ENCODE data around the gene MIGA2.
A peak's percentile ranks its signal among the peaks of the same experiment; 100 is the strongest.

Gene MIGA2

DNA sequence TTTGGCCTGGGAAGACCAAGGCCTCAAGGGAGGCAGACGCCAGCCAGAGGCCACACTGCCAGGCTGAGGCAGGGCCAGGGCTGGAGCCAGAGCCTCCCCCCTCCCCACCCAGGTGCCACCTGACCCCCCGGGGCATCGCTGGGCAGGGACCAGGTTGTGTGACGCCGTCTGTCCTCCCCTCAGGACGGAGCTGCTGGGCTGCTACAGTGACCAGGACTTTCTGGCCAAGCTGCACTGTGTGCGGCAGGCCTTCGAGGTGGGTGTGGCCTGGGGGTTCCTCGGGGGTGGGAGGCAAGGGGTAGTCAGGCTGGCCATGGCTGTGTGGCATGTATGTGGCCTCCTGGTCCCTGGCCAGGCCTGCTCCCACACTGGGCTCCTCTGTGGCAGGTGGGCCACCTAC lies 26.6 kb downstream of the MIGA2 start:
- 76 to 94% methylated on average over 4 to 9 of the region's 9 CpGs for WGBS, 2 experiments (ENCODE audit: insufficient coverage in 2 of 2)
- H3K4me3 ChIP-seq (ENCODE audit: extremely low read depth, insufficient read depth, low read length, poor library complexity, severe bottlenecking): no peak overlapping the region
- H3K36me3 ChIP-seq (ENCODE audit: control insufficient read depth, insufficient read depth, low read length): peaks cover 60% of the 10 kb centered on the region
- H3K9me3 ChIP-seq (ENCODE audit: control insufficient read depth, low read length): no peaks in the 10 kb centered on the region
- H3K4me1 ChIP-seq (ENCODE audit: control insufficient read depth, insufficient read depth, low read length, poor library complexity, severe bottlenecking): no peaks in the 10 kb centered on the region
- H3K27ac ChIP-seq (ENCODE audit: low read depth, low read length, severe bottlenecking): no peak overlapping the region

DNA sequence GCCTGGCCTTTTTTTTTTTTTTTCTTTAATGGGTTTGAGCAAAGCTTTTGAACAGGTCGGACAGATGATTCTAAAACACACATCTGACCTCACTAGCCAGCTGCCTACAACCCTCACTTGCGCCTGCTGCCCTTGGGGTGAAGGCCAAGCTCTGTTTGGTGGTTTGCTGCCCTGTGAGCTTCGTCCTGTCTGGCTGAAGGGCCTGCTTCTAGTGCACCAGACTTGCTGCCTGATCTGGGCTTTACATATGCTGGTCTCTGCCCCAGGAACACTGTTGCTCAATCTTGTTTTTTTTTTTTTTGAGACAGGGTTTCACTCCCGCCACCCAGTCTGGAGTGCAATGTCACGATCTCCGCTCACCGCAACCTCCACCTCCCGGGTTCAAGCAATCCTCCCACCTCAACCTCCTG lies 28.1 kb downstream of the MIGA2 start:
- WGBS, 2 experiments (ENCODE audit: insufficient coverage in 2 of 2): 82 to 89% methylated on average over 4 to 6 of the region's 8 CpGs
- Histone ChIP-seq H3K9me3 (ENCODE audit: control insufficient read depth, low read length) (no peaks in the 10 kb centered on the region), H3K27ac (ENCODE audit: low read depth, low read length, severe bottlenecking) (no peak overlapping the region), H3K4me1 (ENCODE audit: control insufficient read depth, insufficient read depth, low read length, poor library complexity, severe bottlenecking) (no peaks in the 10 kb centered on the region), H3K36me3 (ENCODE audit: control insufficient read depth, insufficient read depth, low read length) (peaks cover 60% of the 10 kb centered on the region), H3K4me3 (ENCODE audit: extremely low read depth, insufficient read depth, low read length, poor library complexity, severe bottlenecking) (no peak overlapping the region)

DNA sequence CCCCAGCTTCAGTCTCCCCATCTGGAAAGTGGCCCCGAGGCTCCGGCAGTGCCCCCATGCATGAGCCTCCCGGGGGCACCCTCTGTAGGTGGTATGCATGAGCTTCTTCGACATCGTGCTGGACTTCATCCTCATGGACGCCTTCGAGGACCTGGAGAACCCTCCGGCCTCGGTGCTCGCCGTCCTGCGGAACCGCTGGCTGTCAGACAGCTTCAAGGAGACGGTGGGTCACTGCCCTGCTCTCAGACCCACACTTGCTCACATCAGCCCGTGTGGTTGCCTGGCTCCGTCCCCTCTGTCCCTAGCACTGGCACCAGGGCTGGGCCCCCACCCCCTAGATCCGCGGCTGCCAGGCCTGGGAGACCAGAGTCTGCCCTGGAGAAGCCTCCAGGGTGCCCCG lies 31.7 kb downstream of the MIGA2 start:
- H3K27ac ChIP-seq (ENCODE audit: low read depth, low read length, severe bottlenecking): no peak overlapping the region
- H3K4me3 ChIP-seq (ENCODE audit: extremely low read depth, insufficient read depth, low read length, poor library complexity, severe bottlenecking): no peak overlapping the region
- no peaks in the 10 kb centered on the region for H3K9me3 ChIP-seq (ENCODE audit: control insufficient read depth, low read length)
- H3K4me1 ChIP-seq (ENCODE audit: control insufficient read depth, insufficient read depth, low read length, poor library complexity, severe bottlenecking): peaks cover 5% of the 10 kb centered on the region
- peaks cover 55% of the 10 kb centered on the region for H3K36me3 ChIP-seq (ENCODE audit: control insufficient read depth, insufficient read depth, low read length)
- WGBS, 2 experiments (ENCODE audit: insufficient coverage in 2 of 2): 93 to 95% methylated on average over 16 to 18 of the region's 19 CpGs

DNA sequence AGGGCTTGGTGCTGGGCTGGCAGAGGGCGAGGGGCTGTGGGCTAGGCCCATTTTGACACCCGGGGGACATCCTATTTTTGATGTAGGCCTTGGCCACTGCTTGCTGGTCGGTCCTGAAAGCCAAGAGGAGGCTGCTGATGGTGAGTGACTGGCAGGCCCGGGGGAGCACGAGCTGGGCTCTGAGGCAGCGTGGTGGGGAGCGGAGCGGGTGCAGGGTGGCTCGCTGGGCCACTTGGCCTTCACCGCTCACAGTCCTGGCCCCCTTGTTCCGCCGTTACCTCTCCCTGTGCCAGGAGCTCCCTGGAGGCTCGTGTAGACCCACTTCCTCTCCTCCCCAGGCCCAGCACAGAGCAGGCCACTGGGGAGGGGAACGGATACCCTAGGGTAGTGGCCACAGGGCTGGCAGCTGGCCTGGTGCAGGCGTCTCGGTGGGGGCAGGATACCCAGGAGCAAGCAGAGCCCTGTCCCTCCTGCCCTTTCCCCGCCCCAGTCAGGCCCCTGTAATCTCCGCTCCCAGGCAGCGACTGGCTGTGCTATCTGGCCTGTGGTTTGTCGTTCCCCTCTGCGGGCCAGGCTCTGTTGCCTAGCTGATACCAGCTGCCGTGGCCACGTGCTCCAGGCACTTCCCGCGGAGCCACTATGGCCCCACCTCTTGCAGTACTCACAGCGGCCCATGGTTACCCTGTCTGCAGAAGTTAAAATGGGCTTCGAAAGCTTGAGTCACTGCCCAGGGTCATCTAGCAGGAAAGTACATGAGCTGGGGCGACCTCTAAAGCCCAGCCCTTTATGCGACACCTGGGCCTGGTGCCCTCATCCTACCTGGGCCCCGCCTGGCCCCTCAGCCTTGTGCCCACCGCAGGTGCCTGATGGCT lies 32.8 kb downstream of the MIGA2 start:
- Histone ChIP-seq H3K9me3 (ENCODE audit: control insufficient read depth, low read length) (no peaks in the 10 kb centered on the region), H3K4me3 (ENCODE audit: extremely low read depth, insufficient read depth, low read length, poor library complexity, severe bottlenecking) (no peak overlapping the region), H3K4me1 (ENCODE audit: control insufficient read depth, insufficient read depth, low read length, poor library complexity, severe bottlenecking) (peaks cover 5% of the 10 kb centered on the region), H3K27ac (ENCODE audit: low read depth, low read length, severe bottlenecking) (peak overlapping the region; percentile 10), H3K36me3 (ENCODE audit: control insufficient read depth, insufficient read depth, low read length) (peaks cover 46% of the 10 kb centered on the region)
- WGBS, 2 experiments (ENCODE audit: insufficient coverage in 2 of 2): 92 to 93% methylated on average over 25 to 26 of the region's 31 CpGs

DNA sequence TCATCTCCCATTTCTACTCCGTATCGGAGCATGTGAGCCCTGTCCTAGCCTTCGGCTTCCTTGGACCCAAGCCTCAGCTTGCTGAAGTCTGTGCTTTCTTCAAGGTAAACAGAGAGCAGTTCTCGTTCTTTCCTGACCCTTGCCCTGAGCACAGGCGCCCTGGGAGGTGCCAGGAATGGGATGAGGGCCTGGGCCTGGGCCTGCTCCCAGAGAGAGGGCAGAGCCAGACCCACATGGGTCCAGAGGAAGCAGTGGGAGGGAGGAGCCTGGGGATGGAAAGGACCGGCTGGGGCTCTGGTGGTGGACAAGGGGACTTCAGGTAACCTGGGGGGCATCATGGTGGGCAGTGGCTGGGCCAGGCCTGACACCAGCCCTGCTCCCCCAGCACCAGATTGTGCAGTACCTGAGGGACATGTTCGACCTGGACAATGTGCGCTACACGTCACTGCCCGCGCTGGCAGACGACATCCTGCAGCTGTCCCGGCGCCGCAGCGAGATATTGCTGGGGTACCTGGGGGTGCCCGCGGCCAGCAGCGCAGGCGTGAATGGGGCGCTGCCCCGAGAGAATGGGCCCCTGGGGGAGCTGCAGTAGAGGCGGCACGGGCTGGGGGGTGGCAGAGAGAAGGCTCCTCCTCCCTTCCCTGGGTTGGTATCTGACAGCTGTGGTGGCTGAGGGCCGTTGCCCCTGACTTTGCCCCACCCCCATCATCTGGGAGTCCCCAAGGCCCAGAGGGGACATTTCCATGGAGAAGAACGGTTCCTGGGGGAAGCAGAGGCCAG lies 33.6 kb downstream of the MIGA2 start:
- H3K4me1 ChIP-seq (ENCODE audit: control insufficient read depth, insufficient read depth, low read length, poor library complexity, severe bottlenecking): peaks cover 5% of the 10 kb centered on the region
- H3K27ac ChIP-seq (ENCODE audit: low read depth, low read length, severe bottlenecking): no peak overlapping the region
- WGBS, 2 experiments (ENCODE audit: insufficient coverage in 2 of 2): 94 to 95% methylated on average over 20 to 25 of the region's 26 CpGs
- H3K4me3 ChIP-seq (ENCODE audit: extremely low read depth, insufficient read depth, low read length, poor library complexity, severe bottlenecking): no peak overlapping the region
- peaks cover 38% of the 10 kb centered on the region for H3K36me3 ChIP-seq (ENCODE audit: control insufficient read depth, insufficient read depth, low read length)
- no peaks in the 10 kb centered on the region for H3K9me3 ChIP-seq (ENCODE audit: control insufficient read depth, low read length)

DNA sequence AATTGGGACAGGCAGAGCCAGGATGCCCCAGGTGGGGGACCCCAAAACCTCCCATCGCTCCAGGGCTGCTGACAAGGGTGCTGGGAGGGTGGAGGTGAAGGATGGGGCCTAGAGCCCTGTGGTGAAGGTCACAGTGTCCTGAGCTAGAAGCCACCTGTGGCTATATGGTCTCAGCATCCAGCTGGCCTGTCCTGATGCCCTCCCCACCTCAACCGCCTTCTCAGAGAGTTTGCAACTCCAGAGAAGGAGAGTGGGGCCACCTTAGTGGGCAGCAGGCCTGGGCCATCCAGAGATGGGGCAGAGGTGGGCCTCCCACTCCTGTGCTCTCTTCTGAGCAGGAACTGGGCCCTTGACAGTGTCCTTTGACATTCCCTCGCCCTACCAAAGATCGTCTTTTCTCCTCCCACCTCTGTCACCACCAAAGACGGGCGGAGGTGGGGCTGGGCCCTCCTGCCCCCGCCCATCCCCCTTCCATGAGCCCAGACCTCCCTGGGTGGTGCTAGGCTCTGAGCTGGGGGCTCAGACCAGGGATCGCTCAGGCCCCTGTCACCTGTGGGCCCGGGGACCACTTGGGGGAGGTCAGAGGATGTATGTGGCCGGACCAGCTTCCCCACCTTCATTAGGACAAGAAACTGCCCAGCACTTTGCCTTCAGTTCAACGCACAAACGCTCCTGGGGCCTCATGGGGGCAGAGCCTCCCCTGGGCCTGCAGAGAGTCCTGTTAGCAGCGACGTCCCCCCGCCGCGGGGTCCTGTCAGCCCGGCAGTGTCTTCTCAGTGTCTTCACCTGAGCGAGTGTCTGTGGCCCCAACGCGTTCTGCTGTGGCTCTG lies 34.5 kb downstream of the MIGA2 start:
- Histone ChIP-seq H3K4me3 (ENCODE audit: extremely low read depth, insufficient read depth, low read length, poor library complexity, severe bottlenecking) (no peak overlapping the region), H3K36me3 (ENCODE audit: control insufficient read depth, insufficient read depth, low read length) (peaks cover 30% of the 10 kb centered on the region), H3K9me3 (ENCODE audit: control insufficient read depth, low read length) (no peaks in the 10 kb centered on the region), H3K4me1 (ENCODE audit: control insufficient read depth, insufficient read depth, low read length, poor library complexity, severe bottlenecking) (peaks cover 5% of the 10 kb centered on the region), H3K27ac (ENCODE audit: low read depth, low read length, severe bottlenecking) (no peak overlapping the region)
- 63 to 71% methylated on average over 14 to 17 of the region's 21 CpGs for WGBS, 2 experiments (ENCODE audit: insufficient coverage in 2 of 2)

DNA sequence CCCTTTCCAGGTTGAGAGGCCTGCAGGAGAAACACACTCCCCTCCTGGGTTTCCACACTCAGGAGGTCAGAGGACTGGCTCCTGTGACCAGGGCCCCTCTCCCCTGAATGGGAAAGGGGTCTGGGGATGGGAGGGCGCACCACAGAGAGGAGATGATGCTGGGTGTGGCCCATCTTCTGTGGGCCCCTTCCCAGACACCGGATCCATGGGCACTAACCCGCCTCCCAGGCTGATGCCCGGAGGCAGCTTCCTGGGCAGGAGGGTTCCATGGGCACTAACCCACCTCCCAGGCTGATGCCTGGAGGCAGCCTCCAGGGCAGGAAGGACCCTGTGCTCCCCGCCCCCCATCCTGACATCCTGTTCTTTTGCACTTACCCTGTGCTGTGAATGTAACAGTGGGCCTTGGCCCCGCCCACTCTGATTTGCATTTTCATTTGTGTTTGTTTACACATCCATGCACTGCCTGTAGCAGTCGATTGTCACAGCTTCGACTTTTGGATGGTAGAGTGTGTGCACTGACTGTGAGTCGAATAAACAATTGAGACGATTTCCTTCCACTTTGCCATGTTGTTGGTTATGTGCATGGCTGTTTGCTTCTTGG lies 35.2 kb downstream of the MIGA2 start:
- H3K36me3 ChIP-seq (ENCODE audit: control insufficient read depth, insufficient read depth, low read length): peaks cover 28% of the 10 kb centered on the region
- 53 to 72% methylated on average over 5 to 10 of the region's 10 CpGs for WGBS, 2 experiments (ENCODE audit: insufficient coverage in 2 of 2)
- H3K9me3 ChIP-seq (ENCODE audit: control insufficient read depth, low read length): no peaks in the 10 kb centered on the region
- H3K27ac ChIP-seq (ENCODE audit: low read depth, low read length, severe bottlenecking): no peak overlapping the region
- H3K4me1 ChIP-seq (ENCODE audit: control insufficient read depth, insufficient read depth, low read length, poor library complexity, severe bottlenecking): peaks cover 5% of the 10 kb centered on the region
- H3K4me3 ChIP-seq (ENCODE audit: extremely low read depth, insufficient read depth, low read length, poor library complexity, severe bottlenecking): no peak overlapping the region

DNA sequence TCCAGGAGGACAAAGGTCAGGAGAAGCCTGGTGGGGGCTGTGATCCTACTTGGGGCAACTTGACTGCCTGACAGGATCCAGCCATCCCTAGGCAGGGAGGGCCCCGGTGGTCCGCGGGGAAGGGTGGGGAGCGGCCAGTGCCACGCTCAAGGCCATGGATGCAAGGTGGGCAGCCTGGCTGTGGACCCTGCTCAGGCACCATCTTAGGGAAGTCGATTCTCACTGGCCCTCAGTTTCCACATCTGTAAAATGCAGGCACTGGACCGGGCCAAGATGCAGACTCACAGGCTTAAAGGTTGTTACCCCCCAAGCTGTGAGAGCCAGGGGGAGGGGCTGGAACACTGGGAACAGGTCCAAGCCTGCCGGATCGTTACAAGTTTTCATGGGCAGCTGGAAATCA lies 35.7 kb downstream of the MIGA2 start:
- no peak overlapping the region for H3K4me3 ChIP-seq (ENCODE audit: extremely low read depth, insufficient read depth, low read length, poor library complexity, severe bottlenecking)
- H3K36me3 ChIP-seq (ENCODE audit: control insufficient read depth, insufficient read depth, low read length): peaks cover 28% of the 10 kb centered on the region
- WGBS, 2 experiments (ENCODE audit: insufficient coverage in 2 of 2): 76 to 77% methylated on average over 7 of the region's 9 CpGs
- no peaks in the 10 kb centered on the region for H3K9me3 ChIP-seq (ENCODE audit: control insufficient read depth, low read length)
- no peak overlapping the region for H3K27ac ChIP-seq (ENCODE audit: low read depth, low read length, severe bottlenecking)
- peaks cover 5% of the 10 kb centered on the region for H3K4me1 ChIP-seq (ENCODE audit: control insufficient read depth, insufficient read depth, low read length, poor library complexity, severe bottlenecking)

DNA sequence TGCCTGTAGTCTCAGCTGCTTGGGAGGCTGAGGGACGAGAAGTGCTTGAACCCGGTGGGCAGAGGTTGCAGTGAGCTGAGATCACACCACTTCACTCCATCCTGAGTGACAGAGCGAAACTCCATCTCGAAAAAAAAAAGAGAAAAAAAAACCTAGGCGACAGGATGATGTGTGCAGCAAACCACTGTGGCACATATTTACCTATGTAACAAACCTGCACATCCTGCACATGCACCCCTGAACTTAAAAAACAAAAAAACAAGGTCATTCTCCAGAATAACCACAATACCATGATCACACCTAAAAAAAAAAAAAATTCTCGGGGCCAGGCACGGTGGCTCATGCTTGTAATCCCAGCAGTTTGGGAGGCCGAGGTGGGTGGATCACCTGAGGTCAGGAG lies 37.0 kb downstream of the MIGA2 start:
- 88 to 92% methylated on average over 2 to 3 of the region's 8 CpGs for WGBS, 2 experiments (ENCODE audit: insufficient coverage in 2 of 2)
- H3K36me3 ChIP-seq (ENCODE audit: control insufficient read depth, insufficient read depth, low read length): peaks cover 21% of the 10 kb centered on the region

DNA sequence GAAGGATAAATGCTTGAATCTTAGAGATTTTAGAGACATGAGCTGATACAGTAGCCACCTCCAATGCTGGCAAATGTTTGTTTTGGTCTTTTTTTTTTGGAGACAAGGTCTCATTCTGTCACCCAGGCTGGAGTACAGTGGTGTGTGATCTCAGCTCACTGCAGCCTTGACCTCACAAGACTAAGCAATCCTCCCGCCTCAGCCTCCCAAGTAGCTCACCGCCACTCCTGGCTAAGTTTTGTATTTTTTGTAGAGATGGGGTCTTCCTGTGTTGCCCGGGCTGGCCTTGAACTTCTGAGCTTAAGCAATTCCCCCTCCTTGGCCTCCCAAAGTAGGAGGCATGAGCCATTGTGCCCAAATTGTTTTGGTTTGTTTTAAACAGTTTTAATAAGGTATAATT lies 37.7 kb downstream of the MIGA2 start:
- WGBS, 2 experiments (ENCODE audit: insufficient coverage in 2 of 2): no CpG with 5 or more reads among the region's 3 CpGs
- peaks cover 5% of the 10 kb centered on the region for H3K4me1 ChIP-seq (ENCODE audit: control insufficient read depth, insufficient read depth, low read length, poor library complexity, severe bottlenecking)

More for the DNA sequence above, 37.0 kb downstream of the MIGA2 start:
- H3K4me3 ChIP-seq (ENCODE audit: extremely low read depth, insufficient read depth, low read length, poor library complexity, severe bottlenecking): no peak overlapping the region
- peaks cover 5% of the 10 kb centered on the region for H3K4me1 ChIP-seq (ENCODE audit: control insufficient read depth, insufficient read depth, low read length, poor library complexity, severe bottlenecking)
- no peak overlapping the region for H3K27ac ChIP-seq (ENCODE audit: low read depth, low read length, severe bottlenecking)
- H3K9me3 ChIP-seq (ENCODE audit: control insufficient read depth, low read length): no peaks in the 10 kb centered on the region

More for the DNA sequence above, 37.7 kb downstream of the MIGA2 start:
- Histone ChIP-seq H3K27ac (ENCODE audit: low read depth, low read length, severe bottlenecking) (no peak overlapping the region), H3K9me3 (ENCODE audit: control insufficient read depth, low read length) (no peaks in the 10 kb centered on the region), H3K4me3 (ENCODE audit: extremely low read depth, insufficient read depth, low read length, poor library complexity, severe bottlenecking) (no peak overlapping the region), H3K36me3 (ENCODE audit: control insufficient read depth, insufficient read depth, low read length) (peaks cover 16% of the 10 kb centered on the region)

Measured in mesodermal cell (in vitro differentiated cells).